Measurements from ENCODE around the gene FYCO1.
"Not testable (repeated sequence)": the region's sequence is repeated elsewhere in the genome, so short reads cannot be mapped to it uniquely, and the experiment has no call there.

The FYCO1 gene

GRCh38 chr3:45995236-45996192 lies at the start of gene FYCO1:
Gene FYCO1, minus strand, starts transcription at chr3:45995824. Its CDS starts 10,914 bp downstream, at chr3:45984910.
- DNase-seq, result peak; percentile 64

GRCh38 chr3:46038916-46039315 lies 43.3 kb upstream of the FYCO1 start:
- no peak for DNase-seq

- DNase-seq, result not testable (repeated sequence)
These were observed 42.4 kb upstream of the FYCO1 start for GRCh38 chr3:46038071-46038470.

- no peak for DNase-seq
These were observed 40.6 kb upstream of the FYCO1 start for GRCh38 chr3:46036191-46036590.

GRCh38 chr3:46031747-46032146 lies 36.1 kb upstream of the FYCO1 start:
- DNase-seq, result no peak

- DNase-seq, result no peak
These were observed 35.6 kb upstream of the FYCO1 start for GRCh38 chr3:46031269-46031668.

GRCh38 chr3:46030626-46031025 lies 35.0 kb upstream of the FYCO1 start:
- DNase-seq, result no peak

GRCh38 chr3:46029953-46030543 lies 34.4 kb upstream of the FYCO1 start:
- DNase-seq, result no peak

- no peak for DNase-seq
These were observed 32.2 kb upstream of the FYCO1 start for GRCh38 chr3:46027736-46028397.

GRCh38 chr3:46027021-46027705 lies 31.5 kb upstream of the FYCO1 start, which contains the start of gene XCR1:
Gene XCR1, minus strand, starts transcription at chr3:46027483. Its CDS starts 5,536 bp downstream, at chr3:46021947.
- no peak for DNase-seq

- DNase-seq, result no peak
These were observed 29.5 kb upstream of the FYCO1 start for GRCh38 chr3:46025139-46025538.

GRCh38 chr3:46024131-46024530 lies 28.5 kb upstream of the FYCO1 start:
- no peak for DNase-seq

- DNase-seq, result no peak
These were observed 27.5 kb upstream of the FYCO1 start for GRCh38 chr3:46022909-46023785.

- DNase-seq, result no peak
These were observed 25.9 kb upstream of the FYCO1 start for GRCh38 chr3:46021516-46021915.

- DNase-seq, result no peak
These were observed 25.3 kb upstream of the FYCO1 start for GRCh38 chr3:46020766-46021510.

- DNase-seq, result no peak
These were observed 24.1 kb upstream of the FYCO1 start for GRCh38 chr3:46019707-46020106.

- no peak for DNase-seq
These were observed 22.1 kb upstream of the FYCO1 start for GRCh38 chr3:46017720-46018119.

GRCh38 chr3:46013316-46014094 lies 17.9 kb upstream of the FYCO1 start:
- no peak for DNase-seq

GRCh38 chr3:46012246-46012645 lies 16.6 kb upstream of the FYCO1 start:
- DNase-seq, result no peak

GRCh38 chr3:46010519-46011113 lies 15.0 kb upstream of the FYCO1 start:
- DNase-seq, result no peak

Measured in KG1 (cell line).